Choroid plexus epithelial cell (primary cell): ENCODE results near the gene LIMS2.
A peak's percentile ranks its signal among the peaks of the same experiment; 100 is the strongest.

Experiments
- DNase-seq: peaks from one replicate; pipeline ENCODE4 v3.0.0-alpha.2; 2010; ENCODE audit warnings: low read depth
- H3K4me3 ChIP-seq: 2 replicates; pipeline ENCODE4 v1.5.1; 2011; ENCODE audit warnings: low read depth, mild to moderate bottlenecking, control low read depth, low read length, moderate library complexity
- TF ChIP-seq, protein P1 (sequence below): conservative IDR thresholded peaks from 2 replicates; pipeline ENCODE4 v1.5.1; 2011; ENCODE audit warnings: low read depth, mild to moderate bottlenecking, control low read depth, inconsistent platforms, low read length, moderate library complexity

LIMS2 gene, protein sequence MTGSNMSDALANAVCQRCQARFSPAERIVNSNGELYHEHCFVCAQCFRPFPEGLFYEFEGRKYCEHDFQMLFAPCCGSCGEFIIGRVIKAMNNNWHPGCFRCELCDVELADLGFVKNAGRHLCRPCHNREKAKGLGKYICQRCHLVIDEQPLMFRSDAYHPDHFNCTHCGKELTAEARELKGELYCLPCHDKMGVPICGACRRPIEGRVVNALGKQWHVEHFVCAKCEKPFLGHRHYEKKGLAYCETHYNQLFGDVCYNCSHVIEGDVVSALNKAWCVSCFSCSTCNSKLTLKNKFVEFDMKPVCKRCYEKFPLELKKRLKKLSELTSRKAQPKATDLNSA

DNA sequence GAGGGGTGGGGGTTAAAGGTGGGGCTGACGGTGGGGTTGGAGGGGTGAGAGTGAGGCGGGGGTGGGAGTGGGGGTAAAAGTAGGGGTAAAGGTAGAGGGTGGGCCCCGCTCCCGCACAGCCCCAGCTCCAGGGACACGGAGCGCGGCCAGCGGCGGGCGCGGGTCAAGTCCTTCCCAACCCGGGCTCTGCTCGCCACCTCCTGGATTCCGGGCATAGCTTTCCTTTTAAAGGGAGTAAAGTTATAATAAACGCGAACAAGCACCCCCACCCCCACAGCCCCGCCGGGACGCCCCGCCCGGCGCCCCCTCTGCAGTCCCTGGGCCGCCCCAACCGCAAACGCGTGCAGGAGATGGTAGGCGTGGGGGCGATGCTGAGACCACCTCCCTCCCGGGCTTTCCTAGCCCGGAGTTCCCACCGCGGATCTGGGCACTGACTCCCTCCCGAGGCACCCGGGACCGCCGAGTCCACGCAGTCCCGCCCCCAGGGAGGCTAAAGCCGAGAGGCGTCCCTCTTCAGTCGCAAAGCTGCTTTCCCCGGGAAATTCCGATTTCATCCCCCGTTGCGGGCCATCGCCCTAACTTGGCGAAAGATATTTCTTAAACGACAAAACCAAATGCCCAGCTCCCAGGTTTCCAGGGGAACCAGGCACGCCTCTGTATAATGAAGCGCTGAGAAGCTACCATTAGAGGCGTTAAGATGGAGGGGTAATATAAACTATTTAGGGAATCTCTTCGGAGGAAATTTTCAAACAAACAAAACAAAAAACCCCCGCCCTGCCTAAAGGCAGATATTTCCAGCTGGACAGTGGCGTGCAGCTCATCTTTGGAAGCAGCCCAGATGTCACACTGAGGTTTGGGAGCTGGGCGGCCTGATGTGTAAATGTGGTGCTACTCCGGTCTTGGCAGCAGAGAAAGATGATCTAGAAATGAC lies at the start of gene LIMS2:
LIMS2 (minus strand) TSS at position 200 of the 931 bp plus-strand sequence. CDS start 506 bp downstream, outside the sequence.
- TF ChIP-seq, protein P1, sequence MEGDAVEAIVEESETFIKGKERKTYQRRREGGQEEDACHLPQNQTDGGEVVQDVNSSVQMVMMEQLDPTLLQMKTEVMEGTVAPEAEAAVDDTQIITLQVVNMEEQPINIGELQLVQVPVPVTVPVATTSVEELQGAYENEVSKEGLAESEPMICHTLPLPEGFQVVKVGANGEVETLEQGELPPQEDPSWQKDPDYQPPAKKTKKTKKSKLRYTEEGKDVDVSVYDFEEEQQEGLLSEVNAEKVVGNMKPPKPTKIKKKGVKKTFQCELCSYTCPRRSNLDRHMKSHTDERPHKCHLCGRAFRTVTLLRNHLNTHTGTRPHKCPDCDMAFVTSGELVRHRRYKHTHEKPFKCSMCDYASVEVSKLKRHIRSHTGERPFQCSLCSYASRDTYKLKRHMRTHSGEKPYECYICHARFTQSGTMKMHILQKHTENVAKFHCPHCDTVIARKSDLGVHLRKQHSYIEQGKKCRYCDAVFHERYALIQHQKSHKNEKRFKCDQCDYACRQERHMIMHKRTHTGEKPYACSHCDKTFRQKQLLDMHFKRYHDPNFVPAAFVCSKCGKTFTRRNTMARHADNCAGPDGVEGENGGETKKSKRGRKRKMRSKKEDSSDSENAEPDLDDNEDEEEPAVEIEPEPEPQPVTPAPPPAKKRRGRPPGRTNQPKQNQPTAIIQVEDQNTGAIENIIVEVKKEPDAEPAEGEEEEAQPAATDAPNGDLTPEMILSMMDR: no peak
- peak; percentile 20 for DNase-seq
- peak within 1 kb of the TSS; percentile 51 for H3K4me3 ChIP-seq

DNA sequence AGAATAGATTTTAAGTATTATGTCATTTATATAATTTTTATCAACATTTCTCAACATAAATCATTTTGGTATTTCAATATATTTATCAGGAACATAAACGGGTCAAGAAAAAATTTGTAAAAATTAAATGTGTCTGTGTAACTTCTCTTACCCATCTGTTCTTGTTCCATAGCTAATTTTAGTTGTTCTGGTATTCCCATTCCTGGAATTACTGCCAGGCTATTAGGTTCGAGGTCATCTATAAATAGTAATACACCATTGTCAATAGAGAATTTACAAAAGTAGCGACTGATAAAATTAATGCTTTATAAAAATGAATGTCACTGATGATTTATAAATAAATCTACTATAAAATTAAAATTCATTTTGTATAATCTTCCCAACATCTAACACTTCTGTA lies 47.5 kb upstream of the LIMS2 start:
- H3K4me3 ChIP-seq: no peak overlapping the region
- no peak for DNase-seq
- TF ChIP-seq, protein P1: no peak

DNA sequence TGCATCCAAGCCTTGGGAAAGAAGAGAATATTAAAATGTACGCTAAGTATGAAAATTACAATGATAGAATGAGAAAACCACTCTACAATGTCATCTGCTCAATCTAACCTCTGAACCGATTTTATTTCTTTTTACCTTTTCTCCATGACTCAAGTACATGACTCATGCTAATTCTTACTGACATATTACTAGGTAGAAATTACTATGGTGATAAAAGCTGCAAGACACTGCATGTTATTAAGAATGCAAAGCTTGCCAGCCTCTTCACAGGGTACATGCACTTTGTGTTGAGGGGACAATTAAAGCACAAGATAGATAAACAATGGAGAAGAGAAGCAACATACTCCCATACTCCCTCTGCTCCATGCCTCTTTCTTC lies 46.6 kb upstream of the LIMS2 start:
- peak; percentile 42 for DNase-seq
- no peak overlapping the region for H3K4me3 ChIP-seq
- TF ChIP-seq, protein P1: no peak

DNA sequence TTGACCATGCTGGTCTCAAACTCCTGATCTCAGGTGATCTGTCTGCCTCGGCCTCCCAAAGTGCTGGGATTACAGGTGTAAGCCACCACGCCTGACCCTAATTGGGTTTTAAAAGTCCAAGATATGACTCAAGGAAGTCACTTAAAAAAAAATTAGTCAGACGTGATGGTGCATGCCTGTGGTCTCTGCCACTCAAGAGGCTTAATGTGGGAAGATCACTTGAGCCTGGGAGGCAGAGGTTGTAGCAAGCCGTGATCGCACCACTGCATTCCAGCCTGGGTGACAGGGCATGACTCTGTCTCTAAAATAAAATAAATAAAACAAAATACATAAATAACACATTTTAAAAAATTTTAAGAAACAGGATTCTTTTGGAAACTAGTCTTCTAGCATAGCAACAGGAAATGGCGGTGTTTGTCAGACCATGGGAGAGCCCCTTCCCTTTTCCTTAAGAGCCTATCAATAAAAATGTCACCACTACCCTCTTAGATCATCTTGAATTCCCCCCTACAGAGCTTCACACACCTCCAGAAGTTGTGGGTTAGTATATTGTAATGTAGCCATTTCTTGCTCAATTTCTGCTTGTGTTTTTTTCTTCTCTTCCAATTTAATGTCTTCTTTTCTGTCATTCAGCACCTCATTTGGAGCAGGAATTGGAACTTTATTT lies 46.1 kb upstream of the LIMS2 start:
- peak; percentile 51 for DNase-seq
- H3K4me3 ChIP-seq: no peak overlapping the region
- TF ChIP-seq, protein P1: no peak

DNA sequence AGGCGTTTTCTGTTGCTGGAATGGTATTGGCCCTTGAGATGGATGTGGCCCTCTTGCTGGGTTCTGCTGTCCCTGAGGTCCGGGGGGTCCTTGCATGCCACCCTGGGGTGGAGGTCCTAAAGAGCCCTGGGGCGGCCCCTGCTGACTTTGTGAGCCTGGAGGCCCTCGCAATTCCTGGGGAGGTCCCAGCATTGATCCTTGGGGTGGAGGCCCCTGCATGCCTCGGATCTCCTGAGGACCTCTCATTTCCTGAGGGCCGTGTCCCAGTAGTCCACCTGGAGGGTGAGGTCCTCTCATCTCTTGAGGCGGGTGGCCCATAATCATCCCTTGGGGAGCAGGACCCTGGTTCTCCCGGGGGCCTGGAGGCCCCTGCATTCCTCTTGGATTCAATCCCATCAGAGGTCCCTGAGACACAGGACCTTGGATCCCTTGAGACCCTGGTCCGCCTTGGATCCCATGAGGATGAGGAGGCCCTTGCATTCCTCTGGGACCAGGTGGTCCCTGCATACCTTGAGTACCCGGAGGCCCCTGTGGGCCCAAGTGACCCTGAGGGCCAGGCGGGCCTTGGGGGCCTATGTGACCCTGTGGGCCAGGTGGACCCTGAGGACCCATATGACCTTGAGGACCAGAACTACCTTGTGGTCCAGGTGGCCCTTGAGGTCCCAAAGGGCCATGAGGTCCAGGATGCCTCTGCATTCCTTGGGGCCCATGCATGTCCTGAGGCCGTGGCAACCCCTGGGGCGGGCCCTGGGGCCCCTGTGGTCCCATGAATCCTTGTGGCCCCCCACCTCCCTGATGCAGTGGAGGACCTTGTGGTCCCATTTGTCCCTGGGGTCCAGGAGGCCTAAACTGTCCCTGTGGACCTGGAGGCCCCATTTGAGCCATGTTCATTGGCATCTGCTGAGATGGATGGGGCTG lies 44.2 kb upstream of the LIMS2 start:
- no peak overlapping the region for H3K4me3 ChIP-seq
- no peak for DNase-seq
- TF ChIP-seq, protein P1: no peak

DNA sequence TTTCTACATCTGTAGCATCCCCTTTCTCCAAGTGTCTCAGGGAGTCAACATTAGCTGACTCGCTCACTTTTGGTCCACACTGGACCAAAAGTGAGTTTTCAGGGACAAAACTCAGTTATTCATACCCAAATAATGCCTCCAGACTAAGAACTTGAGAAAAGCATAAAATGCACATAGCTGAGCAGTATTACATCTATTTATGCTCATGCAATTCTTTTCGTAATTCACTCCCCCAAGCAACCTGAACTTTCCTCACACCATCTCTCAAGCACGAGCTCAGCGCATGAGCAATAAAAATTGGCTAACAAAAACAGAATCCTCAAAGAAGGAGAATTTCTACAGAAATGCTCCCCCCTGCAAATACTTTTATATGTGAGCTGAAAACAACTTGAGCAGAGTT lies 42.9 kb upstream of the LIMS2 start:
- no peak overlapping the region for H3K4me3 ChIP-seq
- TF ChIP-seq, protein P1: no peak
- no peak for DNase-seq
